Lower lobe of right lung (tissue), 2 donors: ENCODE measurements around the gene KCNIP1. TPM values are rescaled to one million over a fixed set of nuclear protein-coding genes. Genes with fewer than 3 reads are reported as not detected.

Experiments used
- ATAC-seq, 2 donors: fragments of 200-7000 bp; cut with Tn5 transposase; one replicate each; pipeline ENCODE4 v1.9.1; 2020 to 2022; ENCODE audit warnings: mild to moderate bottlenecking in 2 of 2, moderate library complexity in 2 of 2
- DNase-seq: peaks from one replicate; pipeline ENCODE4 v3.0.0-alpha.2; 2020
- H3K27ac ChIP-seq: fragments of 200-600 bp; one replicate; pipeline ENCODE4 v1.8.0; 2022
- H3K27me3 ChIP-seq: fragments of 200-600 bp; one replicate; pipeline ENCODE4 v1.8.0; 2022; ENCODE audit warnings: low read depth
- H3K36me3 ChIP-seq: fragments of 200-600 bp; one replicate; pipeline ENCODE4 v1.8.0; 2022; ENCODE audit warnings: mild to moderate bottlenecking
- H3K4me1 ChIP-seq: fragments of 200-600 bp; one replicate; pipeline ENCODE4 v1.8.0; 2022
- H3K4me3 ChIP-seq: fragments of 200-600 bp; one replicate; pipeline ENCODE4 v1.8.0; 2022; ENCODE audit warnings: mild to moderate bottlenecking
- H3K9me3 ChIP-seq: fragments of 200-600 bp; one replicate; pipeline ENCODE4 v1.8.0; 2022
- intact Hi-C: fragments of 100-400 bp; cut with DNase I; formaldehyde crosslinking; loops from one replicate; pipeline ENCODE4 v1.11.0; 2022
- total RNA-seq: library from RNA; stranded (reverse); fragmentation: NEBNext Ultra II Directional; extraction: Animal tissue kit (Norgen Biotek cat#: 25700); gene quantifications from one replicate; pipeline ENCODE4 v1.2.1, GENCODE V29; 2021
- TF ChIP-seq, protein P1 (sequence below): fragments of 200-600 bp; IDR thresholded peaks from one replicate; pipeline ENCODE4 v1.8.0; 2022; ENCODE audit warnings: antibody characterized with exemption, mild to moderate bottlenecking
- donor health status: DM: no; HTN: yes; CAD: no; lungs with severe emphysema.

Gene KCNIP1
- total RNA-seq, 1 donor from 2014 or later, result 1.7 TPM

DNA sequence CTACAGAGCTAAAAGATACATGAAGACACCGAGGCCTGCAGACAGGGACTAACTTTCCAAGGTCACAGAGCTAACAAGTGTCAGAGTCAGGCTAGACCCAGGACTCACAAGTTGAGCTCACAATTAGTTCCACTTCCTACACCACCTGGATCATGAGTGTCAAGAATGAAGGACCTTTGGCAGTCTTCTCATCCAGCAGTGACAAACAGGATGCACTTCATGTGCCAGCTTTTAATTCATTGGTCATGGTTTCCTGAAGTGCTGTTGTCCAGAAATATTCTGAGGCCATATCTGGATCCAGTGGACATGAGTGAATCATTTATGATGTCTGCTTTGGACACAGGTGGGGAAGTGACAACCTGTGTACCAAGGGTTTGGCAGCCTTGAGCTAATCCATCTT lies 77.4 kb downstream of the KCNIP1 start:
- Histone ChIP-seq H3K4me3 (no peak overlapping the region), H3K4me1 (no peaks in the 10 kb centered on the region), H3K27ac (no peak overlapping the region), H3K9me3 (peaks cover 6% of the 10 kb centered on the region), H3K27me3 (no peaks in the 10 kb centered on the region), H3K36me3 (no peaks in the 10 kb centered on the region)
- DNase-seq (no peak), ATAC-seq (no peak)
- intact Hi-C loops, result no loop called here
- TF ChIP-seq, protein P1, sequence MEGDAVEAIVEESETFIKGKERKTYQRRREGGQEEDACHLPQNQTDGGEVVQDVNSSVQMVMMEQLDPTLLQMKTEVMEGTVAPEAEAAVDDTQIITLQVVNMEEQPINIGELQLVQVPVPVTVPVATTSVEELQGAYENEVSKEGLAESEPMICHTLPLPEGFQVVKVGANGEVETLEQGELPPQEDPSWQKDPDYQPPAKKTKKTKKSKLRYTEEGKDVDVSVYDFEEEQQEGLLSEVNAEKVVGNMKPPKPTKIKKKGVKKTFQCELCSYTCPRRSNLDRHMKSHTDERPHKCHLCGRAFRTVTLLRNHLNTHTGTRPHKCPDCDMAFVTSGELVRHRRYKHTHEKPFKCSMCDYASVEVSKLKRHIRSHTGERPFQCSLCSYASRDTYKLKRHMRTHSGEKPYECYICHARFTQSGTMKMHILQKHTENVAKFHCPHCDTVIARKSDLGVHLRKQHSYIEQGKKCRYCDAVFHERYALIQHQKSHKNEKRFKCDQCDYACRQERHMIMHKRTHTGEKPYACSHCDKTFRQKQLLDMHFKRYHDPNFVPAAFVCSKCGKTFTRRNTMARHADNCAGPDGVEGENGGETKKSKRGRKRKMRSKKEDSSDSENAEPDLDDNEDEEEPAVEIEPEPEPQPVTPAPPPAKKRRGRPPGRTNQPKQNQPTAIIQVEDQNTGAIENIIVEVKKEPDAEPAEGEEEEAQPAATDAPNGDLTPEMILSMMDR, result no peak

DNA sequence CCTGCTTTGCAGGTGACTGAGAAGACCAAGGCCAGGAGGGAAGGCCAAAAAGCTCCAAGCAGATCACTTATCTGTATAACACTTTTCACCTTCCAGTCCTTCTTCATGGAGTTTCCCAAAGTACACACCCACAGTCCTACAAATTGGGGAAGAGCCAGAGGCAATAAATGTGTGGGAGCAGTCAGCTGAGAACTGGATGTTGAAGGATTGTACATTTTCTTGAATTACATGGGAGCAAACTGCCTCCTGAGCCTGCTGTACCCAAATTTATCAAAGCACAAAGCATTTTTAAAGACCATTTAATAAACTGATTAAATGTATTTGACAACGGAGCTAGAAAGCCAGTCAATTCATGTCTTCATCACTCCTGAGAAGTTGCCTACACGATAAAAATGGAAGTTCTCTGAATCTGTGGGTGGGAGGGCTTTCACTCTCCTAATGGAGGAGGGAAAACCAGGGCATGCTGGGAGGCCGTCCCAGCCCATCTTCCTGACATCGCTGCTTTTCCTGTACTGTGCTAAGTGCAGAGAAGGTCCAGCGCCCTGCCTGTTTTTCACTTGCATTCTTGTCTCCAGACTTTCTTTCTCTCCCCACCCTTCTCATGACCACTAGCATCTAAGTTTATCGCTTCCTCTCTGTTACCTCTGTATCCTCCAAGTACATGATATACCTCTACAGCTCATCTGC lies 79.0 kb downstream of the KCNIP1 start:
- TF ChIP-seq, protein P1, result no peak
- H3K4me1 ChIP-seq, result no peaks in the 10 kb centered on the region
- H3K9me3 ChIP-seq, result peaks cover 6% of the 10 kb centered on the region
- no peak overlapping the region for H3K4me3 ChIP-seq
- H3K36me3 ChIP-seq, result no peaks in the 10 kb centered on the region
- no peak for ATAC-seq
- DNase-seq, result no peak
- H3K27ac ChIP-seq, result no peak overlapping the region
- no peaks in the 10 kb centered on the region for H3K27me3 ChIP-seq
- intact Hi-C loops, result no loop called here

GRCh38 chr5:170584003-170584402 lies 80.2 kb downstream of the KCNIP1 start:
- no peak overlapping the region for H3K27ac ChIP-seq
- H3K4me1 ChIP-seq, result no peaks in the 10 kb centered on the region
- TF ChIP-seq, protein P1, result no peak
- no peaks in the 10 kb centered on the region for H3K36me3 ChIP-seq
- DNase-seq, result no peak
- intact Hi-C loops, result no loop called here
- H3K27me3 ChIP-seq, result no peaks in the 10 kb centered on the region
- peaks cover 3% of the 10 kb centered on the region for H3K9me3 ChIP-seq
- H3K4me3 ChIP-seq, result no peak overlapping the region
- ATAC-seq, result no peak

DNA sequence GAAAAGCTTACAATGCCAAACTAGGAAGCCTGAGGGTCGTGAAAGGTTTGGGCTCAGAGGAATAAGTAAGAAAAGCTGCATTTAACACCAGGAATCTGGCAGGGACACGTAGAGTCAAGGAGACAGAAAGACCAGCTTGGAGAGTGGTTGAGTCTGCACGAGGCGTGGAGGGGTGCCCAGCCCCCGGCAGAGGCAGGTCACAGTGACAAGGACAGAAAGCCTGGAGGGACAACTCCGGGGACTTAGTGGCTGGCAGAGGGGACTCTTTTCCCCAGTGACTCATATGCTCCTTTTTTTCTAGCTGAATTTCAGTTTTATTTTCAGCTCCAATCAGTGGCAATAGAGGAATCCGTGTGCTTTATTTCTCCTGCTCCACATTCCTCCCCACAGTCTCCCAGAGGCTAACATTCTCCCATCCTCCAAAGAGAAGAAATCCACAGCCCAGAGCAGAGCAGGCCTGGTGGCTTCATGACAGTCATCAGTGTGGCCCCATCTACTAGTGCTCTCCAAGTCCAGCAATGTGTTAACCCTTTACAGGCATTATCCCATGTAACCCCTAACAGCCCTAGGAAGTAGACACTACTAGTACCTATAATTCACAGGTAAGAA lies 80.7 kb downstream of the KCNIP1 start:
- Histone ChIP-seq H3K27me3 (no peaks in the 10 kb centered on the region), H3K36me3 (no peaks in the 10 kb centered on the region), H3K9me3 (no peaks in the 10 kb centered on the region), H3K4me3 (no peak overlapping the region), H3K27ac (no peak overlapping the region), H3K4me1 (no peaks in the 10 kb centered on the region)
- TF ChIP-seq, protein P1, result no peak
- DNase-seq (no peak), ATAC-seq (no peak)
- intact Hi-C loops, result no loop called here

DNA sequence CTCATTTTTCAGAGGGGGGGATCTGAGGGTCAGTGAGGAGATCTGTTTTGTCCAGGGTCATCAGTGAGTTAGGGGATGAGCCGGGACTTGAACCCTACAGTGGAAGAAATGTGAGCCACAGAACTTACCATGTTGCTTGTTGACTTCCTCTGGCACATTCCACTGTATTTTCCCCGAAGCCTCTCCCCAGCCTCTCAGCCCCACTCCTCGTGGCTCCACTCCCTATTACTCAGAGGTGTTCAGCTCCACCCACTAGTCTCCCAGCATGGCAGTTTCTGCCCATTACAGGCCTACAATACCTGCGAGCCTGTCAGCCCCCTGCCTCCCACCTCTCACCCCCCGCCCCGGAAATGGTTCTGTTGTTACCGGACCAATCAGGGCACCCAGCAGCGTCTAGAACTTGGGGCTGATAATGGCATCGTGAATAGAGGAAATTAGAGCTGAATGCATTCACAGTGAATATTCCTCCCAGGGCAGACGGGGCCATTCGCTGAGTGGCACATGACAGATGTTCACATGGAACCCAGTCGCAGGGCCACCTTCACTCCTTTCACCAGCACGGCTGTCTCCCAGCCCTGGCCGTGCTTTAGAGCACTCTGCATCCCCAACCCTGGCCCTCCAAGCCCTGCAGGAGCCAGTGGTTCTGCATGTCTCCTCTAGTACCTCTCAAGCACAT lies 81.6 kb downstream of the KCNIP1 start:
- no peak for ATAC-seq
- Histone ChIP-seq H3K27ac (no peak overlapping the region), H3K27me3 (no peaks in the 10 kb centered on the region), H3K9me3 (no peaks in the 10 kb centered on the region), H3K4me3 (no peak overlapping the region), H3K4me1 (no peaks in the 10 kb centered on the region), H3K36me3 (no peaks in the 10 kb centered on the region)
- no peak for DNase-seq
- intact Hi-C loops, result no loop called here
- TF ChIP-seq, protein P1, result no peak
